H1 (cell line): Measurements from ENCODE around the gene CENPX.

Source experiments
- BRCA1 ChIP-seq: IDR thresholded peaks from 2 replicates; pipeline ENCODE4 v1.6.1; 2012; ENCODE audit warnings: low read depth, low read length, improper control_type of control experiment
- E2F6 ChIP-seq: IDR thresholded peaks from 2 replicates; pipeline ENCODE4 v1.6.1; 2012; ENCODE audit warnings: inconsistent platforms
- EZH2 ChIP-seq: fragments of 200-600 bp; sonication (generic); IDR thresholded peaks from 2 replicates; pipeline ENCODE4 v1.7.1; 2012; ENCODE audit warnings: low read depth, mild to moderate bottlenecking, moderate library complexity, low read length, inconsistent platforms; ENCODE audit not compliant: severe bottlenecking
- JUN ChIP-seq: IDR thresholded peaks from 2 replicates; pipeline ENCODE4 v1.6.1; 2011; ENCODE audit warnings: low read depth, mild to moderate bottlenecking, improper control_type of control experiment, low read length
- POLR2A ChIP-seq, 2 experiments: IDR thresholded peaks; 1 replicate in 1 of 2; 2 replicates in 1 of 2; pipeline ENCODE4 v1.6.1; 2011; ENCODE audit warnings: low read depth in 2 of 2, low read length in 2 of 2, mild to moderate bottlenecking in 2 of 2; ENCODE audit errors: control extremely low read depth in 1 of 2
- RAD21 ChIP-seq, 2 experiments: IDR thresholded peaks in 1 of 2; conservative IDR thresholded peaks in 1 of 2; 2 replicates each; pipeline ENCODE4 v1.6.1; 2011; ENCODE audit warnings: low read depth in 2 of 2, low read length in 2 of 2, improper control_type of control experiment in 1 of 2, inconsistent platforms in 1 of 2, mild to moderate bottlenecking in 1 of 2, moderate library complexity in 1 of 2
- SP1 ChIP-seq: IDR thresholded peaks from 2 replicates; pipeline ENCODE4 v1.6.1; 2011; ENCODE audit warnings: low read depth, low read length
- TCF12 ChIP-seq: IDR thresholded peaks from 2 replicates; pipeline ENCODE4 v1.6.1; 2011; ENCODE audit warnings: low read depth, mild to moderate bottlenecking, low read length
- TF ChIP-seq, protein P1 (sequence below), 3 experiments: IDR thresholded peaks; 1 replicate in 2 of 3; 2 replicates in 1 of 3; pipeline versions ENCODE4 v1.5.1 to v1.6.1; 2011; ENCODE audit warnings: low read length in 3 of 3, mild to moderate bottlenecking in 3 of 3, inconsistent platforms in 2 of 3, low read depth in 1 of 3, moderate library complexity in 1 of 3; ENCODE audit not compliant: insufficient read depth in 1 of 3; ENCODE audit errors: control extremely low read depth in 1 of 3

GRCh38 chr17:82033359-82034085 is 10.8 kb upstream of the CENPX start:
- TF ChIP-seq EZH2: no peak
- no peak for TF ChIP-seq SP1
- no peak for TF ChIP-seq JUN
- TF ChIP-seq, protein P1, sequence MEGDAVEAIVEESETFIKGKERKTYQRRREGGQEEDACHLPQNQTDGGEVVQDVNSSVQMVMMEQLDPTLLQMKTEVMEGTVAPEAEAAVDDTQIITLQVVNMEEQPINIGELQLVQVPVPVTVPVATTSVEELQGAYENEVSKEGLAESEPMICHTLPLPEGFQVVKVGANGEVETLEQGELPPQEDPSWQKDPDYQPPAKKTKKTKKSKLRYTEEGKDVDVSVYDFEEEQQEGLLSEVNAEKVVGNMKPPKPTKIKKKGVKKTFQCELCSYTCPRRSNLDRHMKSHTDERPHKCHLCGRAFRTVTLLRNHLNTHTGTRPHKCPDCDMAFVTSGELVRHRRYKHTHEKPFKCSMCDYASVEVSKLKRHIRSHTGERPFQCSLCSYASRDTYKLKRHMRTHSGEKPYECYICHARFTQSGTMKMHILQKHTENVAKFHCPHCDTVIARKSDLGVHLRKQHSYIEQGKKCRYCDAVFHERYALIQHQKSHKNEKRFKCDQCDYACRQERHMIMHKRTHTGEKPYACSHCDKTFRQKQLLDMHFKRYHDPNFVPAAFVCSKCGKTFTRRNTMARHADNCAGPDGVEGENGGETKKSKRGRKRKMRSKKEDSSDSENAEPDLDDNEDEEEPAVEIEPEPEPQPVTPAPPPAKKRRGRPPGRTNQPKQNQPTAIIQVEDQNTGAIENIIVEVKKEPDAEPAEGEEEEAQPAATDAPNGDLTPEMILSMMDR (IDR thresholded peaks at IDR 0.05; ENCODE audit: control extremely low read depth in 1 of 3, insufficient read depth in 1 of 3, low read depth in 1 of 3, low read length in 3 of 3): no peak
- TF ChIP-seq TCF12: no peak
- no peak for TF ChIP-seq BRCA1
- no peak for TF ChIP-seq RAD21 (IDR thresholded peaks at IDR 0.05 in 1 of 2, conservative IDR thresholded peaks at IDR 0.05 in 1 of 2; ENCODE audit: low read depth in 2 of 2, low read length in 2 of 2)
- no peak for TF ChIP-seq POLR2A (IDR thresholded peaks at IDR 0.05; ENCODE audit: control extremely low read depth in 1 of 2, low read depth in 2 of 2, low read length in 2 of 2)
- no peak for TF ChIP-seq E2F6
